Muscle of back (tissue), 11 donors: ENCODE results near the gene TMPRSS13. TPM values are rescaled to one million over a fixed set of nuclear protein-coding genes. Genes with fewer than 3 reads are reported as not detected.
A peak's percentile ranks its signal among the peaks of the same experiment; 100 is the strongest.

Experiments
- DNase-seq, 3 donors: peaks; one replicate each; pipeline versions ENCODE4 v3.0.0 to v3.0.0-alpha.2; 2013
- polyA plus RNA-seq, 10 donors: library from polyadenylated mRNA; unstranded; fragments of 120-200 nt; gene quantifications; one replicate each; pipeline ENCODE4 v1.2.1, GENCODE V29; 2013; ENCODE audit not compliant: insufficient read length in 10 of 10

TMPRSS13 gene
- polyA plus RNA-seq, 10 donors = 0.10 to 2.0 (median 0.13) TPM; not detected in 3

GRCh38 chr11:117855912-117856651, 73.1 kb downstream of the TMPRSS13 start:
- no peak for DNase-seq

- DNase-seq = no peak
Measured at GRCh38 chr11:117855186-117855845, 73.9 kb downstream of the TMPRSS13 start.

DNA sequence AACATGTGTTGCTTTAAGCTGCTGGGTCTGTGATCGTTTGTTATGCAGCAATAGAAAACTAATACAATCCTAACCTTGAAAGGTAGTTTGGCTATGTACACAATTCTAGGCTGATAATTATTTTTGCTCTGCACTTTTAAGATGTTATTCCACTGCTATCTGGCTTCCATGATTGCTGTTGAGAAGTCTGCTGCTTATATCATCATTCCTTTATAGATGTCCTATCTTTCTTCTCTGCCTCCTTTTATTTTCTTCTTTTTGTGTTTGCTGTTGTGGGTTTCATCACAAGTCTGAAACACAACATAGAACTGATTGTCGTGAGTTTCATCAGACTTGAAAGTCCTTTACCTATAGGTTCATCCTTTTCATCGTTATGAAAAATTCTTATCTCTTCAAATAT, 76.9 kb downstream of the TMPRSS13 start:
- no peak for DNase-seq

DNA sequence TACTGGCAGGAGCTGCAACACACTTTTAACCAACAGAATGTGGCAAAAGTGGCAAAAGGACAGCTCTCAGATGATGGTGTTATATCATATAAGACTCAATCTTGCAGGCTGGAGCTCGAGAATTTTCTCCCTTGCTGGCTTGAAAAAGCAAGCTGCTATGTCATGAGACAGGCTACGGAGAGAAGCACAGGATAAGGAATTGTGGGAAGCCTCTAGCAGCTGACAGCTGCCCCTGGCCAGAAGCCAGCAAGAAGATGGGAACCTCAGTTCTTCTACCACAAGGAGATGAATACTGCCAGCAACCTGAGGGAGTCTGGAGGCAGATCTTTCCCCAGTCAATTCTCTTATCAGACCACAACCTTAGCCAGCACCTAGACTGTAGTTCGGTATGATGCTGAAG, 77.3 kb downstream of the TMPRSS13 start:
- DNase-seq = peak in 2 of 3 donors; percentile 37 to 80

DNA sequence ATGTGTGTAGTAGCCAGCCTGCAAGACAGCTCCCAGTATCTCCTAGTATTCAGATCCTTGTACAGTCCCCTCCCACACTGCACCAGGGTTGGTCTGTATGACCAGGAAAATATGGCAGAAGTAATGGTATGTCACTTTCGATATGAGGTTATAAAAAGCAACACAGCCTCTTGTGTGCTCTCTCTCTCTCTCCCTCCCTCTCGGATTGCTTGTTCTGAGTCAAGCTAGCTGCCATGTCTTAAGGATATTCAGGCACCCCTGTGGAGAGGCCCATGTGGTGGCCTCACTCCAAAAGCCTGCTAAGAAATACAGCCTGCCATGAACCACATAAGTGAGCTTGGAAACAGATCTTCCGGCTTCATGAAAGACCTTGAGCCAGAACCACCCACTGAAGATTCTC, 78.1 kb downstream of the TMPRSS13 start:
- DNase-seq = peak in 2 of 3 donors; percentile 40 to 69

Other genes with a start within 250 kb of the TMPRSS13 start
- 1 to 10 TPM in 1 of 10 donors, under 1 TPM in 9; 0.28 to 1.3 (median 0.57) TPM for gene DSCAML1, start 132.2 kb downstream of the TMPRSS13 start, polyA plus RNA-seq
- gene FXYD2, start 104.7 kb downstream of the TMPRSS13 start, polyA plus RNA-seq = 1 to 10 TPM in 5 of 10 donors, under 1 TPM in 5; 0.51 to 2.5 (median 1.1) TPM
- gene FXYD6, start 52.7 kb downstream of the TMPRSS13 start, polyA plus RNA-seq = 100 to 1,000 TPM; 122 to 200 (median 170) TPM
- 10 to 100 TPM in 1 of 10 donors, 1 to 10 TPM in 9; 3.7 to 13.4 (median 4.4) TPM for gene IL10RA, start 57.0 kb upstream of the TMPRSS13 start, polyA plus RNA-seq
- 1 to 10 TPM in 1 of 10 donors, under 1 TPM in 9; 0.04 to 1.3 (median 0.14) TPM for gene TMPRSS4, start 147.7 kb upstream of the TMPRSS13 start, polyA plus RNA-seq
- gene SMIM35, start 157.6 kb upstream of the TMPRSS13 start, polyA plus RNA-seq = under 1 TPM in 7 of 10 donors, not detected in 3; 0.05 to 0.28 (median 0.17) TPM
- 1 to 10 TPM; 2.2 to 6.1 (median 3.4) TPM for gene SCN4B, start 223.4 kb upstream of the TMPRSS13 start, polyA plus RNA-seq
- 1 to 10 TPM; 2.5 to 7.0 (median 5.0) TPM for gene SCN2B, start 247.2 kb upstream of the TMPRSS13 start, polyA plus RNA-seq